Heart left ventricle (tissue), 13 donors: ENCODE results near the gene CMA1.

Experiments
- POLR2A ChIP-seq, 2 donors: fragments of 450-650 bp; IDR thresholded peaks; one replicate each; pipeline ENCODE4 v1.6.1; 2017; ENCODE audit warnings: antibody characterized with exemption in 2 of 2, mild to moderate bottlenecking in 2 of 2, moderate library complexity in 2 of 2
- TF ChIP-seq, protein P1 (sequence below), 12 donors: fragments of 200-600 bp; sonication (generic) in 4 of 12; IDR thresholded peaks; one replicate each; pipeline versions ENCODE4 v1.5.0 to v1.8.0; 2018 to 2022; ENCODE audit warnings: antibody characterized with exemption in 12 of 12, mild to moderate bottlenecking in 5 of 12
- donor health status: ischemic (EF 13 %, LVEDD 7.1; RV severe dilation, severe dysfunction).
- donor health status: DM: no; HTN: yes; CAD: no.
- donor health status: DM: no; HTN: no; CAD: no.
- donor health status: ischemic (EF 25% LVEDD 6.9; RV normal size, moderate dysfunction).
- donor health status: ischemic (EF 25% LVEDD 5.7; RV mildly dilated, moderate dysfunction).
- donor health status: ischemic (EF 35%, LVEDD 5.7; RV mildly dilated, moderate dysfunction).
- donor health status: nonischemic (EF 11% LVEDD 7.7; RV severe dilation, severe dysfunction).
- donor health status: DM: yes; HTN: yes; CAD: no.
- donor health status: PGD.
- donor health status: ischemic (EF 29% LVEDD 5.4; RV normal size, mild dysfunction).
- donor health status: nonischemic (EF 23%, LVEDD 6.1; RV moderate dilation, normal function).

DNA sequence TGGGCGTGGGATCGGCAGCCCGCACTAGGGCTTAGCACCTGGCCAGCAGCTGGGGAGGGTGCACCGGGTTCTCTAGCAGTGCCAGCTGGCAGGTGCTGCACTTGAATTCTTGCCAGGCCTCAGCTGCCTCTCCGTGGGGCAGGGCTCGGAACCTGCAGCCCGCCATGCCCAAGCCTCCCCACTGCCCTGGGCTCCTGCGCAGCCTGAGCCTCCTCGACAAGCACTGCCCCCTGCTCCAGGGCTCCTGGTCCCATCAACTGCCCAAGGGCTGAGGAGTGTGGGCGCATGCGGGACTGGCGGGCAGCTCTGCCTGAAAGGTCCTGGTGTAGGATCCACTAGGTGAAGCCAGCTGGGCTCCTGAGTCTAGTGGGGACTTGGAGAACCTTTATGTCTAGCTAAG is 34.9 kb downstream of the CMA1 start:
- TF ChIP-seq, protein P1, sequence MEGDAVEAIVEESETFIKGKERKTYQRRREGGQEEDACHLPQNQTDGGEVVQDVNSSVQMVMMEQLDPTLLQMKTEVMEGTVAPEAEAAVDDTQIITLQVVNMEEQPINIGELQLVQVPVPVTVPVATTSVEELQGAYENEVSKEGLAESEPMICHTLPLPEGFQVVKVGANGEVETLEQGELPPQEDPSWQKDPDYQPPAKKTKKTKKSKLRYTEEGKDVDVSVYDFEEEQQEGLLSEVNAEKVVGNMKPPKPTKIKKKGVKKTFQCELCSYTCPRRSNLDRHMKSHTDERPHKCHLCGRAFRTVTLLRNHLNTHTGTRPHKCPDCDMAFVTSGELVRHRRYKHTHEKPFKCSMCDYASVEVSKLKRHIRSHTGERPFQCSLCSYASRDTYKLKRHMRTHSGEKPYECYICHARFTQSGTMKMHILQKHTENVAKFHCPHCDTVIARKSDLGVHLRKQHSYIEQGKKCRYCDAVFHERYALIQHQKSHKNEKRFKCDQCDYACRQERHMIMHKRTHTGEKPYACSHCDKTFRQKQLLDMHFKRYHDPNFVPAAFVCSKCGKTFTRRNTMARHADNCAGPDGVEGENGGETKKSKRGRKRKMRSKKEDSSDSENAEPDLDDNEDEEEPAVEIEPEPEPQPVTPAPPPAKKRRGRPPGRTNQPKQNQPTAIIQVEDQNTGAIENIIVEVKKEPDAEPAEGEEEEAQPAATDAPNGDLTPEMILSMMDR (IDR thresholded peaks at IDR 0.05) = no peak
- TF ChIP-seq POLR2A (IDR thresholded peaks at IDR 0.05) = no peak
